Left hindlimb (tissue), 1 donor: ENCODE data around the gene GTF2H4.
"Not testable (repeated sequence)": the region's sequence is repeated elsewhere in the genome, so short reads cannot be mapped to it uniquely, and the experiment has no call there.

ENCODE experiments used
- DNase-seq: peaks from one replicate; pipeline ENCODE4 v3.0.0-alpha.2; 2018

Gene GTF2H4

DNA sequence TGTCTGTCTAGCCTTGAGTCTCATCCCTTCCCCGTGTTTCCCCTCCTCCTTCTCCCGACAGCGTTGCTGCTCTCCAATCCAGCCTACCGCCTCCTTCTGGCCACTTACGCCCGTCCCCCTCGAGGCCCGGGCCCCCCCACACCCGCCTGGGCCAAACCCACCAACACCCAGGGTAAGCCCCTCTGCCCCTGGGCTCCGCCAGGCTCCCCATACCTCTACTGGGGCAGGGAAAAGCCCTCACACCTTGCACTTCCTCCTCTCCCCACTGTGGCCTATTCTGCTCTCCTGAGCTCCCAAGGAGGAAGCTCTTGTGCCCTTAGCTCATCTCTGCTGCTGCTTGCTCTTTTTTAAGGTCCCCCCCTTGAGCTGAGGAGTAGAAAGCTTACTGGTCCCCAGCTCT lies 12.7 kb upstream of the GTF2H4 start:
- peak; percentile 6 for DNase-seq

DNA sequence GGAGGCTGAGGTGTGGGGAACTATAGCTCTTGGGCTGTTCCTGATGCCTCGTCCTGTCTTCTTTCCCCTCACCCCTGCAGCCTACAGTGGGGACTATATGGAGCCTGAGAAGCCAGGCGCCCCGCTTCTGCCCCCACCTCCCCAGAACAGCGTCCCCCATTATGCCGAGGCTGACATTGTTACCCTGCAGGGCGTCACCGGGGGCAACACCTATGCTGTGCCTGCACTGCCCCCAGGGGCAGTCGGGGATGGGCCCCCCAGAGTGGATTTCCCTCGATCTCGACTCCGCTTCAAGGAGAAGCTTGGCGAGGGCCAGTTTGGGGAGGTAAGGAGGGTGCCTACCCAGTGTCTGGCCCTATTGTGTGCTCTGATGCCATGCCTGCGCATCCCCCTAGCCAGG lies 11.5 kb upstream of the GTF2H4 start:
- peak; percentile 22 for DNase-seq

DNA sequence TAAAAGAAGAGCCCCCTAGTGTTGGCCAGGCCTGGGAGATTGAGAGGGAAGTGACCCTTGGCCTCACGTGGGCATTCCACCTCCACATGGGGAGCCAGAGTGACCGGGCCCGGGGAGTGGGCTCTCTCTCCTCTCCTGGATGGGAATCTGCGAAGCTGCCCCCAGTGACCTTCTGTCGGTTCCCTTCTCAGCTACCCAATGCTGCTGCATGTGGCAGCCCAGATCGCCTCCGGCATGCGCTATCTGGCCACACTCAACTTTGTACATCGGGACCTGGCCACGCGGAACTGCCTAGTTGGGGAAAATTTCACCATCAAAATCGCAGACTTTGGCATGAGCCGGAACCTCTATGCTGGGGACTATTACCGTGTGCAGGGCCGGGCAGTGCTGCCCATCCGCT lies 10.1 kb upstream of the GTF2H4 start:
- DNase-seq = peak; percentile 16

DNA sequence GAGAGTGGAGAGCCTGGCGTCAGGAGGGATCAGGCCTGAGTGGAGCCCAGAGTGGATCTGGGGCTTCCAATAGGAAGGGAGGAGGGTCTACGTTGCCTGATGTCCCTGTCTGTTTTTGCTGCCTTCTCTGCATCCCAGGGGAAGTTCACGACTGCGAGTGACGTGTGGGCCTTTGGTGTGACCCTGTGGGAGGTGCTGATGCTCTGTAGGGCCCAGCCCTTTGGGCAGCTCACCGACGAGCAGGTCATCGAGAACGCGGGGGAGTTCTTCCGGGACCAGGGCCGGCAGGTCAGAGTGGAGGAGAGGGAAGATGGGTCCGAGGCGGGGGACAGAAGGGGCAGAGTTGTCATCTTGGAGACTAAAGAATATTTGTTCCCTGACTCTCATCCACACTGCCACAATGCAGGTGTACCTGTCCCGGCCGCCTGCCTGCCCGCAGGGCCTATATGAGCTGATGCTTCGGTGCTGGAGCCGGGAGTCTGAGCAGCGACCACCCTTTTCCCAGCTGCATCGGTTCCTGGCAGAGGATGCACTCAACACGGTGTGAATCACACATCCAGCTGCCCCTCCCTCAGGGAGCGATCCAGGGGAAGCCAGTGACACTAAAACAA lies 9.2 kb upstream of the GTF2H4 start:
- peak; percentile 20 for DNase-seq

DNA sequence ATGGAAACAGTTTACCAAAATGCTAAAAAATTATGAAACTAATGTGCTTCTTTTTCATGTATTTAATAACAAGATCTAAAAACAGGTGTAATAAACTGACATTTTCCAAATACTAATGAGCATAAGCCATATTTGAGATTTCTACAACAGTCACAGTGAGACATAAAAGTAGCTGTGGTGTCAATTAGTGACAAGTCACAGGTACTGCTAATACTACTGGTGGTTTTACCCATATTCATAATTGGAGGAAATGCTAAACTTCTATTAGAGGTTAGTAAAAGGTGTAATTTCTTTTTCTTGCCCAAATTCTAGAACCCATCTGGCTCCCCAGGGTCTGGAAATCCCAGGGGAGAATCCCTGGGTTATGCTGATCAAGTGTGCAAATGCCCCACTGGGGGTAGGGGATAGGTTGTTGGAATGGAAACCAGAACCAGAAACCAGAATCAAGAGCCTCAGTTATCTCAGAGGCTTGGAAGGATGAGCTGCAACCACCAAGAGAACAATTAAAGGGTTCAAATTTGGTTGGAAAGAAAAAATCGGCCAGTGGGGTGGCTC lies 7.1 kb upstream of the GTF2H4 start:
- DNase-seq = no peak

DNA sequence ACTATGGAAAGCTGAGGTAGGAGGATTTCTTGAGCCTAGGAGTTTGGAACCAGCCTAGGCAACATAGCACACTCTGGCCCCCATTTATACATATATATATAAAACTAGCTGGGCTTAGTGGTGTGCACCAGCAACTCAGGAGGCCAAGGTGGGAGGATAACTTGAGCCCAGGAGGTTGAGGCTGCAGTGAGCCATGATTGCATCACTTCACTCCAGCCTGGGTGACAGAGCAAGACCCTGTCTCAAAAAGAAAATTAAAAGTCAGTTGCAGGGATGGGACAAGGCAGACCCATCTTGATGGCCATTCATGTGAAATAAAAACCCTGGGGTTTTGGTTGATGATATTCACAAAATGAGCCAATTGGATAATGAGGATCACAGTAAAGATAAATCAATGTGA lies 6.6 kb upstream of the GTF2H4 start:
- no peak for DNase-seq

DNA sequence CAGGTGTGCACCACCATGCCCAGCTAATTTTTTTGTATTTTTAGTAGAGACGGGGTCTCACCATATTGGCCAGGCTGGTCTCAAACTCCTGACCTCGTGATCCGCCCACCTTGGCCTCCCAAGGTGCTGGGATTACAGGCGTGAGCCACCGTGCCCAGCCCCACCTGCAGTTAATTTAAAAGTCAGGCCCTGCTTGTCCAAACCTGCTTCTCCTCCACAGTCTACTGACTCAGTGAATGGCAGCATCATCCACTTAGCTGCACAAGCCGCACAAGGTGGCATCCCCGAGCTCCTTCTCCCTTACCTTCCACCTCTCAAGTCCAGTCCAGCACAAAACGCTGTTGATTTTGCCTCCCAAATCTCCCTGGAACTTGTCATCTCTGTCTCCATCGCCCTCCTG lies 5.8 kb upstream of the GTF2H4 start:
- not testable (repeated sequence) for DNase-seq

DNA sequence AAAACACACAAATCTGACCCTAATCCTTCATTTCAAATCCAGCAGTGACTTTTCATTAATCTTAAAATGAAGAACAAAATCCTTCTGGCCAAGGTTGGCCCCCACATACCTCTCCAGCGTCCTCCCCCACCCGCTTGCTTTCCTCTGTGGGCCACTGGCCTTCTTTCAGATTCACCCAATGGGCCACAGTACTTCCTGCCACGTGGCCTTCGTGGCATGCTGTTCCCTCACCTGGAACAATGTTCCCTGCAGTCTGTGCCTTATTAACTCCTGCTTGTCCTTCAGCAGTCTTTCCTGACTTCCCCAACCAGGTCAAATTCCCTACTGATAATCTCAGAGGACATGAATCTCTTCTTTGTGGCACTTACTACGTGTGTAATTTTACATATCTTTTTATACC lies 5.3 kb upstream of the GTF2H4 start:
- peak; percentile 4 for DNase-seq

DNA sequence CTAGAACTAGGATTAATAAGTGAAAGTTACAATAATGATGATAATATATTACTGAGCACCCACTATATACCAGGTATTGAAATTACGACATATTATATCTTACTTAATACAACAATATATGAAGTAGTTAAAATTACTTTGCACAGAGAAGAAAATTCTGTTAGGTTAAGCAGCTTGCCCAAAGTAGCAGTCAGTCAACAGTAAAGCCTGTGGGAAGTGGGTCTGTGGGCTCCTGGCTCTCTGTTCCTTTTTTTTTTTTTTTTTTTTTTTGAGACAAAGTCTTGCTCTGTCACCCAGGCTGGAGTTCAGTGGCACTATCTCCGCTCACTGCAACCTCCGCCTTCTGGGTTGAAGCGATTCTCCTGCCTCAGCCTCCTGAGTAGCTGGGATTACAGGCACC lies 4.8 kb upstream of the GTF2H4 start:
- DNase-seq = no peak

DNA sequence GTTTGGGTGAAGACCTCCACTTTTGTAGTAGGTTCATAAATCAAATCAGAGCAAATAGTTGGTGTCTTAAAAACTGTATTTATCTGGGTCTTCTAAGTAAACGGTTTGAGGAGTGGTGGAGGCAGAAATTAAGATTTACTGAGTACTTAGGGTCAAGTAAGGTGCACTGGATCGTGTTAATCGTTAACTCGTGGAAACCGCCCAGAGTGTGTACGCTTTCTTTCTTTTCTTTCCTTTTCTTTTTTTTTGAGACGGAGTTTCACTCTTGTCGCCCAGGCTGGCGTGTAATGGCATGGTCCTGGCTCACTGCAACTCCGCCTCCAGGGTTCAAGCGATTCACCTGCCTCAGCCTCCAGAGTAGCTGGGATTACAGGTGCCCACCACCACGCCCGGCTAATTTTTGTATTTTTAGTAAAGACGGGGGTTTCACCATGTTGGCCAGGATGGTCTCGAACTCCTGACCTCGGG lies 683 bp upstream of the GTF2H4 start:
- not testable (repeated sequence) for DNase-seq

DNA sequence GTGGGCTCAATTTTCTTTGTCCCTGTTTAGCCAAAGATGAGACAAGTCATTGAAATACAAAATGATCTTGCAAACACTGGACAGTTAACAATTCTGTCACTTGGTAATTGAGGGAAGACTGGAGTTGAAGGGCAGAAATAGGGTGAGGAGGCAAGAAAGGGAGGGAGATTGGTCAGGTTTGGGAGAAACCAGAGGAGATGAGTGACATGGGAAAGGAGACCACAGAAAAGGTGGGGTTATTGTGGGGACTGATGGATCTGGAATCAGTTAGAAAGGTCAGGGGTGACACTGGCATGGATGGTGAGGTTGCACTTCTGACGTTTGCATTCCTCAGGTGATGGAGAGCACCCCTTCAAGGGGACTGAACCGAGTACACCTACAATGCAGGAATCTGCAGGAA lies 693 bp downstream of the GTF2H4 start:
- DNase-seq = peak; percentile 13

DNA sequence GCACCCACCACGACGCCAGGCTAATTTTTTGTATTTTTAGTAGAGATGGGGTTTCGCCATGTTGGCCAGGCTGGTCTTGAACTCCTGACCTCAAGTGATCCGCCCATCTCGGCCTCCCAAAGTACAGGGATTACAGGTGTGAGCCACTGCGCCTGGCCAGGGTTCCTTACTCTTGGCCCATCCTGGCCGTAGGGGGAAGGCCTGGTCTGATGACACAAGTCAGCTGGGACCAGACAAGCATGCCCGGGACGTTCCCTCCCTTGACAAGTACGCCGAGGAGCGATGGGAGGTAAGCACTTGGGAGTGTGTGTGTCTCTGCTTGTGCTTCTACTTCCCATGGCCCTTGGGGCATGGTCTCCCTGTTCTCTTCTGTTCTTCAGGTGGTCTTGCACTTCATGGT lies 2.5 kb downstream of the GTF2H4 start:
- peak; percentile 2 for DNase-seq

DNA sequence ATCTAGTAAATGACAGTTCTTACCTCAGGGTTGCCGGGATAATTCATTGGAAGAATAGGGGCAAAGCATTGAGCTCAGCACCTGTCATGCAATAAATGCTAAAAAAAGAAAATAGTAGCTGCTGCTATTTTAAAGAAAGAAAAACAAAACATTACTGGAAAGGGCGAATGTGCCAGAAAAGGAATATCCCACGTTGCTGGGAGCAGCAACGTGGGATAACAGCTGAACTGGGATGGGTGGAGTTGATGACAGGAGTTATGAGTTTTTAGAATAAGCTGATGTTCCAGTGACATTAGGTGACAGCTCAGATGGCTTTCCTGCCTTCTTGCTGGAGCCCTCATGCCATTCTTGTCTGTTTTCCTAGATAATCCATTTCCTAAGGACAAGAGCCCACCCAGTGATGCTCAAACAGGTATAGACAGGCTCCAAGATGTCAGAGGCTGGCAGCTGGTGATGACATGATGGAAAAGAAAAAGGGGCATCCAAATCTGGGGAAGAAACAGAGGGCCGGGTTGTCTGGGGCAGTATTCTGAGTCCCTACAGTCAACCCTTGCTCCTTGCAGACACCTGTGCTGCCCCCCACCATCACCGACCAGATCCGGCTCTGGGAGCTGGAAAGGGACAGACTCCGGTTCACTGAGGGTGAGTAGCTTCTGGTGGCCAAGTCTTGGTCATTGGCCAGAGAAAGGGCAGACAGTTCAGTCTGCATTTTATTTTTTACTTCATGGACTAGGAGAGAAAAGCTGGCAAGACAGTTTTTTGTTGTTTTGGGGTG lies 4.9 kb downstream of the GTF2H4 start:
- no peak for DNase-seq

DNA sequence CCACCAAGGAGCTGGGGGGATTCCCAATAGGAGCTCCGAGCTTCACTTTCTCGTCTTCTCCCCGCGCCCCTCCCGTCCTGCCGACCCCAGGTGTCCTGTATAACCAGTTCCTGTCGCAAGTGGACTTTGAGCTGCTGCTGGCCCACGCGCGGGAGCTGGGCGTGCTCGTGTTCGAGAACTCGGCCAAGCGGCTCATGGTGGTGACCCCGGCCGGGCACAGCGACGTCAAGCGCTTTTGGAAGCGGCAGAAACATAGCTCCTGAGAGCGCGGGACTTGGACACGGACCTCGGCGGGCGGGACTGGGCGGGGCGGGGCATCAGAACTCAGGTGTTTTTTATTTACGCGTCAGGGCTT lies 5.7 kb downstream of the GTF2H4 start:
- DNase-seq = no peak

DNA sequence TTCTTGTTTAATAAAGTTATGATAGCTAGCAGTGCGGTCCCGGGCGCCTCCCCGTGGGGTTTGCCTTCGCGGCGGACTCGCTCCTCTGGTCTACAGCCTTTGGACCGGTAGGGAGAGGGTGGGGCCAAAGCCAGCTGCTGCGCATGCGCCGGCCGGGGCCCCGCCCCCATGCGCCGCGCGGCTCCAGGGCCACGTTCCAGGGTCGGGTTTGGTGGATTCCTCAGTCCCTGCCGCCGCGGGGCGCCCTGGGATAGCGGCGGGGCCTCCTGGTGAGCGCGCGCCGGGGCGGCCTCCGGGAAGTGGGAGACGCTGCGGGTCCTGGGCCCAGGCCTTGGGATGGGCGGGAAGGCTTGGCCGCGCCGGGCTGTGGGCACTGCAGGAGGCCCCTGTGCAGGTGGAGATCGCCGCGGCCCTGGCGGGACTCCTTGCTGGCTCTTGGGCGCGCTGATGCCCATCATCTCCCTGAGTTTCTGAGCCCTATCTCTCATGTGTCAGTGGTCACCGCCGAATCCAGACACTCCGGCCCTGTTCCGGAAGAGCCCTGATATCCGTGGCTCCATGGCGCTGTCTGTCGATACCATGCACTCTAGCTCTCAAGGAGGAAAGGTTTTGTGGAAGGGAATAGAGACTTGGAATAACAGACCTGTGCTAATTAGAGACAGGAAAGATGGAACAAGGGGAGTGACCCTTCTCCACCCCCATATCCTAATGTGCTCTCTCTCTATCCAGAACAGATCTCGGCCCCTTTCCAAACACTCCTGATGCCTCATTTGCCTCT lies 6.3 kb downstream of the GTF2H4 start, which contains the start of gene VARS2:
TSS of gene VARS2 (plus strand) at position 163 of the 778 bp plus-strand sequence. CDS start at position 762, 599 bp downstream.
- peak; percentile 95 for DNase-seq

DNA sequence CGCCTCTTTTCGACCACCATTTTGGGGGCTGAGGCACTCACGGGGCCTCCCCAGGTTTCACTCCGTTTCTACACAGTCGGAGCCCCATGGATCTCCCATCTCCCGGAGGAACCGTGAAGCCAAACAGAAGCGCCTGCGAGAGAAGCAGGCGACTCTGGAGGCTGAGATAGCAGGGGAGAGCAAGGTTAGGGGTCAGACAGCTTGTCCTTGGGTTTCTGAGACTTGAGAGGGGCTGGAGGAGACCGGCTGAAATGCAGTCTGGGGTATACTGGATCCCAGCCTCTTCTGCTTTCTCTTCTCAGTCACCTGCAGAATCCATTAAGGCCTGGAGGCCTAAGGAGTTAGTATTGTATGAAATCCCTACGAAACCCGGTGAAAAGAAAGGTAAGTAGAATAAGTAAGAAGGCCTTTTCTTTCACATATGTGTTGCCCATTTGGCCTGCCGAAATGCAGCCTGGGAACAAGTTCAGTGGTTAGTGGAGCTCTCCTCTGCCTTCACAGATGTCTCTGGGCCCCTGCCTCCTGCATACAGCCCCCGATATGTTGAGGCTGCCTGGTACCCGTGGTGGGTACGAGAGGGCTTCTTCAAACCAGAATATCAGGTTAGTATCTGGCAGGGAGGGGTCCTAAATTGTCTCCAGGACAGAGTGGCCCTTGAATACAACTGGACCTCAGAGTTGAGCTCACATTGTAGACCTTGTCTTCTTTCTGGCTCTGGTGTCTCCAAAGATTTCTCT lies 7.0 kb downstream of the GTF2H4 start:
- DNase-seq = peak; percentile 49

DNA sequence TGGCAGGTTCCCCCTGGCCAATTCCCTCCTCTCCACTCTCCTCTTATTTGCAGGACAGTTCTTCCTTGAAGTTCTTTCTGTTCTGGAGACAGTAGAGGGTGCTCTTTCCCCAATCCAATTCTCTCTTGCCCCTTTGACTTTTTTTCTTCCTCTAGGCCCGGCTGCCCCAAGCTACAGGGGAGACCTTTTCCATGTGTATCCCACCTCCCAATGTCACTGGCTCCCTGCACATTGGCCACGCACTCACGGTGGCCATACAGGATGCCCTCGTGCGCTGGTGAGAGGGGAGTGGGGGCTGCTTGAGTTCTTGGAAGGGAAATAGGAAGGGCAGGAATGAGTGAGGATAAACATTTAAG lies 7.6 kb downstream of the GTF2H4 start:
- DNase-seq = peak; percentile 48

DNA sequence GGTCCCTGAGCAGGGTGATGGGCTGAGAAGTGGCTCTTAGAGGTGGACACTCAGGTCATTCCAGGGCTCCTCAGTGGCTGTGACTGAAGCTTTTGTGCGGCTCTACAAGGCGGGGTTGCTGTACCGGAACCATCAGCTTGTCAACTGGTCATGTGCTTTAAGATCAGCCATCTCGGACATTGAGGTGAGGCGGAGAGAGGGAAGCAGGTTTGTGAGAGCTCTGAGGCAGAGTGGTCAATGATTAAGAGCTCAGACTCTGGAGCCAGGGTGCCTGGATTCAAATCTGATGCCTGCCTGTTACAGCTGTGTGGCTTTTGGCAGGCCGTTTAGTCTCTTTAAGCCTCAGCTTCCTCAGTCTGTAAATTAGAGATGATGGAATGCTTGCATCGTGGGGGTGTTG lies 9.0 kb downstream of the GTF2H4 start:
- no peak for DNase-seq

DNA sequence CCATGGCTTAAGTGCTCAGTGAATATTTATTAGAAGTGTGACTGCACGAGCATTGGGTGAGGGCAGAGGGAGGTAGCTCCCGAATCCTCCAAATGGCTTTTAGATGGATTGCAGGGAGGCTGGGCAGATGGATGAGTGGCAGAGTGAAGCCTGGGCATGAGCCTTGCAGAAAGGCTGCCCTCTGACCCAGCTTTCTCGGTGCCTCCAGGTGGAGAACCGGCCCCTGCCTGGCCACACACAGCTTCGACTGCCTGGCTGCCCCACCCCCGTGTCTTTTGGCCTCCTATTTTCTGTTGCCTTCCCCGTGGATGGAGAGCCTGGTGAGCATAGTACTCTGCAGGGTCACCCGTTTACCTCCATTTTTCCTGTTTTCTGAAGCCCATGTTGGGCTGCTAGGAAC lies 9.5 kb downstream of the GTF2H4 start:
- DNase-seq = no peak

DNA sequence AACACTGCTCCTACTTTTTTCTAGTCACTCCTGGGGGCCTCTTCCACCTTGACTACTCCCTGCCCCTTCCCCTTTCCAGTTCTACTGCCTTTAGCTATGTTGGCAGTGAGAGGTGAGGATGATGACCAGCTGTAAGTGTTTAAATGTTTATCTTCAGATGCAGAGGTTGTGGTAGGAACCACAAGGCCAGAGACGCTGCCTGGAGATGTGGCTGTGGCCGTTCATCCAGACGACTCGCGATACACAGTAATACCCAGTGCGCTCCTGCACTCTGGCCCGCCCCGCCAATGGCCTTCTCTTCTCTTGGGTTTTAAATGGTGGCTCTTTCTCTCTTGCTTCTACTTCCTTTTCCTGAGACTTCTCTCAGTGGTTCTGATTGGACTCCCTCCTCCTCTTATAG lies 10.7 kb downstream of the GTF2H4 start:
- DNase-seq = no peak

DNA sequence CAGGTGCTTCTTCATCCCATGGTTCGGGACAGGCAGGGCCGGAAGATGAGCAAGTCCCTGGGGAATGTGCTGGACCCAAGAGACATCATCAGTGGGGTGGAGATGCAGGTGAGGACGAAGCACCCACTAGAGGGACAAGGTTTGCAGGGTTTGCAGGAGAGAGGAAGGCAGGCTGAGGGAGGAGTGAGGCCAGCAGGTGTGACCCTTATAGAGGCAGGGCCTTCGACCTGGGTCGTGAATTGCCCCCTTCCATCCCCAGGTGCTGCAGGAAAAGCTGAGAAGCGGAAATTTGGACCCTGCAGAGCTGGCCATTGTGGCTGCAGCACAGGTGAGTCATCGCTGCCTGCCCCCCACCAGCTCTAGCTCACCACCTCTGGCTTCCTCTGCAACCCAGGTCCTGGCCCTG lies 14.4 kb downstream of the GTF2H4 start:
- DNase-seq = no peak

DNA sequence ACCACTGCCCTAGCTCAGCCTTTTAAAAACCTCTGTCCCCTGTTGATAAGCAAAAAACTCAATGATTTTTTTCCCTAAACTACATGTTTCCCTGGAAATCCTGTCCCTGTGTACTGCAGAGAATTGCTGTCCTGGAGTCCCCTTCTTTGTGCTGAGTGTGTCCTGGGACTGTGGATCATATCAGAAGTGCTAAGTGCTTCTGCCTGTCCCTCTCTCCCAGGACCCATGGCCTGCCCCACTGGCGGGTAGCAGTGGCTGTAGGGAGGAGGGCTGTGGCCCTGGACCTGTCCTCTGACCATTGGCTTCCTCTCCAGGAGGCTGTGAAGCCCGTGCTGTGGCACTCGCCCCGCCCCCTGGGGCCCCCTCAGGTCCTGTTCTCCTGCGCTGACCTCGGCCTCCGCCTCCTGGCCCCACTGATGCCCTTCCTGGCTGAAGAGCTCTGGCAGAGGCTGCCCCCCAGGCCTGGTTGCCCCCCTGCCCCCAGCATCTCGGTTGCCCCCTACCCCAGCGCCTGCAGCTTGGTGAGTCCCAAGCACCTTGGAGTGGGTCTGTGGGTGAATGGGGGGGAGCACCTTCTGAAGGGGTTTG lies 16.1 kb downstream of the GTF2H4 start:
- DNase-seq = not testable (repeated sequence)
